CD4-positive, alpha-beta T cell (primary cell): ENCODE results near the gene SLC41A3. TPM values are rescaled to one million over a fixed set of nuclear protein-coding genes. Genes with fewer than 3 reads are reported as not detected.
"Not testable (repeated sequence)": the region's sequence is repeated elsewhere in the genome, so short reads cannot be mapped to it uniquely, and the experiment has no call there.

Experiments
- ATAC-seq: fragments of 200-7000 bp; cut with Tn5 transposase; one replicate; pipeline ENCODE4 v1.10.0; 2022; ENCODE audit warnings: mild to moderate bottlenecking; ENCODE audit not compliant: poor library complexity
- CTCF ChIA-PET: fragments of 350-600 bp; sonication (Branson Sonifier 250); formaldehyde crosslinking; loops from one replicate; lab custom pipeline; 2021; ENCODE audit warnings: antibody characterized with exemption, inconsistent platforms; lab: Charles Lee
- POLR2A ChIA-PET: fragments of 350-600 bp; sonication (Branson Sonifier 250); formaldehyde crosslinking; loops from one replicate; lab custom pipeline; 2021; ENCODE audit warnings: antibody characterized with exemption, inconsistent platforms; lab: Charles Lee
- DNase-seq, 14 experiments: peaks; one replicate each; pipeline ENCODE4 v3.0.0-alpha.2; 2013 to 2020; ENCODE audit warnings: mixed read lengths in 2 of 14
- H3K27ac ChIP-seq, 2 donors: one replicate each; pipeline versions ENCODE4 v1.5.1 to v1.7.0; 2013; ENCODE audit warnings: low read length in 2 of 2, low read depth in 1 of 2, mild to moderate bottlenecking in 1 of 2
- H3K27me3 ChIP-seq, 2 experiments: 1 replicate in 1 of 2; 2 replicates in 1 of 2; pipeline versions ENCODE4 v1.6.1 to v1.7.0; 2013; ENCODE audit warnings: low read length in 2 of 2, control low read depth in 1 of 2, mild to moderate bottlenecking in 1 of 2, moderate library complexity in 1 of 2; ENCODE audit not compliant: insufficient read depth in 2 of 2, control insufficient read depth in 1 of 2
- H3K36me3 ChIP-seq: one replicate; pipeline ENCODE4 v1.6.1; 2013; ENCODE audit warnings: low read length, control low read depth; ENCODE audit not compliant: insufficient read depth
- H3K4me1 ChIP-seq: one replicate; pipeline ENCODE4 v1.6.1; 2013; ENCODE audit warnings: low read length, control low read depth; ENCODE audit not compliant: insufficient read depth
- H3K4me3 ChIP-seq: one replicate; pipeline ENCODE4 v1.5.1; 2013; ENCODE audit warnings: mild to moderate bottlenecking, low read length, moderate library complexity
- H3K9me3 ChIP-seq, 2 experiments: 1 replicate in 1 of 2; 2 replicates in 1 of 2; pipeline versions ENCODE4 v1.6.1 to v1.7.0; 2013; ENCODE audit warnings: low read length in 2 of 2, mild to moderate bottlenecking in 2 of 2, control low read depth in 1 of 2, moderate library complexity in 1 of 2; ENCODE audit not compliant: control insufficient read depth in 1 of 2, insufficient read depth in 1 of 2
- H3K27ac Mint-ChIP-seq: one replicate; pipeline ENCODE4 v1.8.0; 2020; ENCODE audit warnings: mixed read lengths
- H3K27me3 Mint-ChIP-seq: one replicate; pipeline ENCODE4 v1.8.0; 2021; ENCODE audit warnings: mixed read lengths
- H3K36me3 Mint-ChIP-seq: one replicate; pipeline ENCODE4 v1.8.0; 2021; ENCODE audit warnings: low read depth, mixed read lengths
- H3K4me1 Mint-ChIP-seq: one replicate; pipeline ENCODE4 v1.8.0; 2021; ENCODE audit warnings: low read depth, mixed read lengths
- H3K4me3 Mint-ChIP-seq: one replicate; pipeline ENCODE4 v1.8.0; 2020; ENCODE audit warnings: mild to moderate bottlenecking, mixed read lengths
- H3K9me3 Mint-ChIP-seq: one replicate; pipeline ENCODE4 v1.8.0; 2020; ENCODE audit warnings: mixed read lengths
- CTCF ChIP-seq: fragments of 200-600 bp; IDR thresholded peaks from one replicate; pipeline ENCODE4 v1.8.0; 2022; ENCODE audit warnings: antibody characterized with exemption, mild to moderate bottlenecking
- intact Hi-C, 2 experiments: fragments of 100-400 bp; cut with DNase I in 1 of 2; cut with micrococcal nuclease in 1 of 2; formaldehyde crosslinking; loops; one replicate each; pipeline versions ENCODE4 v1.15.1 to v1.9.0; 2023 to 2025; cut with DNase I, micrococcal nuclease
- total RNA-seq, 174 experiments: library from RNA in 2 of 174; stranded (reverse) in 2 of 174; gene quantifications; one replicate each; pipeline ENCODE4 v1.2.3 and lab custom pipeline; 2021 to 2026

Gene SLC41A3
- total RNA-seq, 2 experiments from 2014 or later = 26.5 to 29.1 TPM

- Histone ChIP-seq H3K27me3 (no peaks in the 10 kb centered on the region), H3K4me3 (no peak overlapping the region), H3K27ac (no peak overlapping the region), H3K9me3 (peaks cover 0 to 18% of the 10 kb centered on the region in 2 experiments), H3K36me3 (peaks cover 12% of the 10 kb centered on the region), H3K4me1 (no peaks in the 10 kb centered on the region)
- no peak overlapping the region for H3K27ac Mint-ChIP-seq
- POLR2A ChIA-PET = interaction anchor here (1.2 to 1.7 kb wide), 2 partner anchors 11 to 13 kb away, joined by 3 to 12 read pairs; no protein-coding TSS in a partner anchor
- no peak for TF ChIP-seq CTCF
- peaks cover 5% of the 10 kb centered on the region for H3K9me3 Mint-ChIP-seq
- DNase-seq (no peak), ATAC-seq (no peak)
- CTCF ChIA-PET = no interaction called here
- intact Hi-C loops = loop anchor here in 1 of 2 experiments (1.0 kb wide), 1 partner anchor 11 kb away; no protein-coding TSS in a partner anchor
- H3K36me3 Mint-ChIP-seq = peaks cover 32% of the 10 kb centered on the region
- H3K4me1 Mint-ChIP-seq = no peaks in the 10 kb centered on the region
- no peak overlapping the region for H3K4me3 Mint-ChIP-seq
- no peaks in the 10 kb centered on the region for H3K27me3 Mint-ChIP-seq
These were observed 80.3 kb downstream of the SLC41A3 start for GRCh38 chr3:126003447-126004190.

GRCh38 chr3:126002189-126002588 is 81.7 kb downstream of the SLC41A3 start:
- intact Hi-C loops = no loop called here
- CTCF ChIA-PET = no interaction called here
- Histone ChIP-seq H3K4me3 (no peak overlapping the region), H3K36me3 (peaks cover 6% of the 10 kb centered on the region), H3K27ac (no peak overlapping the region), H3K27me3 (no peaks in the 10 kb centered on the region), H3K9me3 (peaks cover 0 to 19% of the 10 kb centered on the region in 2 experiments), H3K4me1 (no peaks in the 10 kb centered on the region)
- TF ChIP-seq CTCF = no peak
- Mint-ChIP-seq H3K4me3 (no peak overlapping the region), H3K4me1 (no peaks in the 10 kb centered on the region), H3K27ac (no peak overlapping the region), H3K27me3 (no peaks in the 10 kb centered on the region), H3K9me3 (peaks cover 5% of the 10 kb centered on the region), H3K36me3 (peaks cover 18% of the 10 kb centered on the region)
- POLR2A ChIA-PET = no interaction called here
- no peak for DNase-seq
- no peak for ATAC-seq

GRCh38 chr3:125996751-125997150 is 87.2 kb downstream of the SLC41A3 start:
- ATAC-seq, CTCF ChIA-PET, H3K27ac Mint-ChIP-seq, H3K9me3 ChIP-seq, H3K4me3 Mint-ChIP-seq, H3K27ac ChIP-seq, H3K4me3 ChIP-seq, H3K36me3 Mint-ChIP-seq, POLR2A ChIA-PET, H3K27me3 ChIP-seq, H3K4me1 Mint-ChIP-seq, DNase-seq, H3K4me1 ChIP-seq, H3K36me3 ChIP-seq, H3K27me3 Mint-ChIP-seq, H3K9me3 Mint-ChIP-seq: not testable (repeated sequence)
- intact Hi-C loops = loop anchor here in 1 of 2 experiments (10.0 kb wide), 1 partner anchor 988 kb away; the partner anchor contains the start of gene PLXNA1
